ENCODE results near the gene GOLGA8N.
"Not testable (repeated sequence)": the region's sequence is repeated elsewhere in the genome, so short reads cannot be mapped to it uniquely, and the experiment has no call there.

- TF ChIP-seq CTCF (IDR thresholded peaks at IDR 0.05; ENCODE audit: extremely low read depth in 1 of 2, insufficient read depth in 1 of 2, low read depth in 1 of 2, low read length in 2 of 2); POLR2A (IDR thresholded peaks at IDR 0.05; ENCODE audit: low read depth, low read length); MAX (IDR thresholded peaks at IDR 0.05; ENCODE audit: insufficient read depth, insufficient read length); POLR2AphosphoS5 (IDR thresholded peaks at IDR 0.05; ENCODE audit: insufficient read depth, low read depth, low read length); EZH2 (IDR thresholded peaks at IDR 0.05; ENCODE audit: borderline replicate concordance, low read depth, low read length, severe bottlenecking); FOS (IDR thresholded peaks at IDR 0.05; ENCODE audit: borderline replicate concordance, insufficient read depth, low read length); JUN (IDR thresholded peaks at IDR 0.05; ENCODE audit: borderline replicate concordance, insufficient read depth, insufficient read length, low read depth); MYC (IDR thresholded peaks at IDR 0.05; ENCODE audit: low read depth, low read length): not testable (repeated sequence)
These were observed 14.8 kb upstream of the GOLGA8N start for GRCh38 chr15:32578482-32578881.
